Measurements from ENCODE around the gene RGS14. TPM values are rescaled to one million over a fixed set of nuclear protein-coding genes. Genes with fewer than 3 reads are reported as not detected.

The RGS14 gene
- total and polyA plus RNA-seq, 2 donors (not counting 3 experiments of a cell fraction or from before 2014, with no cell fraction given): 4.3 to 7.3 TPM

DNA sequence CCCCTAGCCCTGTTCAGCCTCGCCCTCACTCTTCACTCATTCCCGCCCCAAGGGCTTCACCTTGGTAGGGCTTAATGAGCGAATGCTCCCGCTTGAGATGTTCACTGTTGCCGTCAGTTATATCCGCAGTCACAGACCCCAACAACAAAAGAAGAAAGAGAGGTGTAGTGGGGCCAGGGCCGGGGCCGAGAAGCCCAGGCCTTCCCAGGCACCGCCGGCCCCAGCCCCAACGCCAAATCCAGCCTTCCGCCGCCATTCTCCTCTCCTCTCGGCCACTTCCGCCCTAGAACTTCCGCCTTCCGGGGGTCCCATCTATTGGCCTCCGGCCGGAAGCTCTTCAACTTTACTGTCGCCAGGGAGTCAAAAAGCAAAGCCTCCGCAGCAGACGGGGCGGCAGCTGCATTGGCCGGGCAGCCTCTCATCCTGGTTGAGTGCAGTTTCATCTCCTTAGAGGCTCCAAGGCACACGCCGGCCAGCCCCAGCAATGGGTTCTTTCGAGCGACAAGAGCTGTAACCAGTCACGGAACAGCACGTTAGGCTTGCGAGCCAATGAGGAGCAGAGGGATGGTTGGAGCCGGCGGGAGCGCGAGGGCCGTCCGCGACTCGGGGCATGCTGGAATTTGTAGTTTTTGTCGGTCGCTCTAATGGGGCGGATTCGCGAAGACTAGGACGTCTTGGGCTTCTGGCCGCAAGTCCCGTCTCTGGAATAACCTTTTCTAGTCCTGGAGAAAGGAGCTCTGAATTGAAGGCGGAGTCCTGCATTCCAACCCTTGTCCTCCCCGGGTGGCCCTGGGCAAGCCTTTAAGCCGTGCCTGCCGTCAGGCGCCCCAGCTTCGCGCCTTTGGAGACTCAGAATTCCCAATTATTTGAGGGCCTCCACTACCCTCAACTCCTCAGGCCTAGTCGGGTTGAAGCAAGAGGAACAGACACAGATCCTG lies 6.1 kb upstream of the RGS14 start, which contains the start of gene LMAN2:
LMAN2 (minus strand) TSS at position 277 of the 938 bp plus-strand sequence; CDS start at position 256, 21 bp downstream.
- H3K4me3 ChIP-seq (replicated peaks in 1 of 3; ENCODE audit: insufficient read depth in 1 of 3, low read depth in 1 of 3, low read length in 3 of 3): peak within 1 kb of the TSS; percentile 29 to 95 (median 61)
- dilution Hi-C loops (cut with MboI; ENCODE audit: extremely low pct_ligation_motif_present, low sequenced_read_pairs) (no loop called here), intact Hi-C loops (cut with micrococcal nuclease) (loop anchor here (1.0 to 2.0 kb wide), 4 partner anchors 19 to 39 kb away; no protein-coding TSS in a partner anchor)
- H3K9ac ChIP-seq (replicated peaks; ENCODE audit: extremely low read depth, insufficient read depth, low read length): peak within 1 kb of the TSS; percentile 89
- H4K20me1 ChIP-seq (replicated peaks; ENCODE audit: control insufficient read depth, extremely low read depth, insufficient read depth, low read length): no peaks in the 10 kb centered on the region
- ChIA-PET POLR2A (interaction anchor here (0.8 to 2.1 kb wide), 3 partner anchors 10 to 41 kb away, joined by 3 to 6 read pairs (median 4); no protein-coding TSS in a partner anchor), CTCF (interaction anchor here (0.8 to 3.3 kb wide), 10 partner anchors 10 to 240 kb away, joined by 3 to 16 read pairs (median 6); no protein-coding TSS in a partner anchor)
- BruUV-seq (replicated peaks): no TSS peak
- peak within 1 kb of the TSS; percentile 77 for H3K27ac ChIP-seq (ENCODE audit: insufficient read depth, low read depth, low read length)
- H3K9me3 ChIP-seq (replicated peaks; ENCODE audit: control insufficient read depth, insufficient read depth, low read length): no peaks in the 10 kb centered on the region
- FAIRE-seq (peak; percentile 99), DNase-seq (ENCODE audit: low read depth, low spot score) (peak; percentile 97)
- H3K36me3 ChIP-seq (ENCODE audit: control insufficient read depth in 2 of 2, extremely low read depth in 1 of 2, insufficient read depth in 2 of 2, low read length in 2 of 2): peaks cover 2% of the 10 kb centered on the region in 2 experiments
- H2AFZ ChIP-seq (ENCODE audit: low read depth, low read length): peak within 1 kb of the TSS; percentile 91
- peak within 1 kb of the TSS; percentile 85 for H3K4me2 ChIP-seq (ENCODE audit: insufficient read depth, low read length)
- TF ChIP-seq, protein P1, sequence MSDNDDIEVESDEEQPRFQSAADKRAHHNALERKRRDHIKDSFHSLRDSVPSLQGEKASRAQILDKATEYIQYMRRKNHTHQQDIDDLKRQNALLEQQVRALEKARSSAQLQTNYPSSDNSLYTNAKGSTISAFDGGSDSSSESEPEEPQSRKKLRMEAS (IDR thresholded peaks at IDR 0.05; ENCODE audit: insufficient read depth, insufficient read length): peak; percentile 20
- TF ChIP-seq MYC (IDR thresholded peaks at IDR 0.05; ENCODE audit: low read depth, low read length) (no peak), EZH2 (IDR thresholded peaks at IDR 0.05; ENCODE audit: borderline replicate concordance, low read depth, low read length, severe bottlenecking) (no peak), POLR2A (IDR thresholded peaks at IDR 0.05; ENCODE audit: low read depth, low read length) (peak; percentile 77), POLR2AphosphoS5 (IDR thresholded peaks at IDR 0.05; ENCODE audit: insufficient read depth, low read depth, low read length) (peak; percentile 76)
- peaks cover 21% of the 10 kb centered on the region for H3K4me1 ChIP-seq (ENCODE audit: control insufficient read depth, extremely low read depth, insufficient read depth, low read length)
- H3K27me3 ChIP-seq (ENCODE audit: control insufficient read depth in 2 of 2, insufficient read depth in 2 of 2, low read length in 2 of 2): no peaks in the 10 kb centered on the region
- H3K79me2 ChIP-seq (ENCODE audit: control insufficient read depth, insufficient read depth, low read length): peaks cover 40% of the 10 kb centered on the region
- H3K9me1 ChIP-seq (replicated peaks; ENCODE audit: control insufficient read depth, extremely low read depth, insufficient read depth, low read length): no peaks in the 10 kb centered on the region

DNA sequence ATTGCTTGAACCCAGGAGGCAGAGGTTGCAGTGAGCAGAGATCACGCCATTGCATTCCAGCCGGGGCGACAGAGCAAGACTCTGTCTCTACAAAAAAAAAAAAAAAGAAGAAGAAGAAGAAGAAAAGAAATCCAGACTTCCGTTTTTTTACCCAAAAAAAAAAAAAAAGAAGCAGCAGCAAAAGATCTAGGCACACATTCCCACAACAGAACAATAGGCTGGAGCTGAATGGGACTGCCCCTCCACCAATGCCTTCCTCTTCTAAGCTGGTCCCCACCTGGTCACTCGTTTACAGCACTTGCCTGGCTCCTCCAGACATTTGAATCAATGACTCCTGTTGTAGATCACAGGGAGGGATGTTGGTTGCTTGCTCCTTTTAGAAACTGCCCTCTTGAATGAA lies 4.6 kb upstream of the RGS14 start:
- H3K4me3 ChIP-seq (replicated peaks in 1 of 3; ENCODE audit: insufficient read depth in 1 of 3, low read depth in 1 of 3, low read length in 3 of 3): no peak overlapping the region
- no peak overlapping the region for H3K4me2 ChIP-seq (ENCODE audit: insufficient read depth, low read length)
- no peak overlapping the region for H3K9ac ChIP-seq (replicated peaks; ENCODE audit: extremely low read depth, insufficient read depth, low read length)
- intact Hi-C loops (cut with micrococcal nuclease): no loop called here
- no peak overlapping the region for H2AFZ ChIP-seq (ENCODE audit: low read depth, low read length)
- no peaks in the 10 kb centered on the region for H3K36me3 ChIP-seq (ENCODE audit: control insufficient read depth in 2 of 2, extremely low read depth in 1 of 2, insufficient read depth in 2 of 2, low read length in 2 of 2)
- no peaks in the 10 kb centered on the region for H3K9me3 ChIP-seq (replicated peaks; ENCODE audit: control insufficient read depth, insufficient read depth, low read length)
- dilution Hi-C loops (cut with MboI; ENCODE audit: extremely low pct_ligation_motif_present, low sequenced_read_pairs): no loop called here
- BruUV-seq (replicated peaks): no TSS peak
- no peaks in the 10 kb centered on the region for H3K9me1 ChIP-seq (replicated peaks; ENCODE audit: control insufficient read depth, extremely low read depth, insufficient read depth, low read length)
- peaks cover 30% of the 10 kb centered on the region for H3K4me1 ChIP-seq (ENCODE audit: control insufficient read depth, extremely low read depth, insufficient read depth, low read length)
- no peaks in the 10 kb centered on the region for H4K20me1 ChIP-seq (replicated peaks; ENCODE audit: control insufficient read depth, extremely low read depth, insufficient read depth, low read length)
- FAIRE-seq: no peak
- DNase-seq (ENCODE audit: low read depth, low spot score): no peak
- POLR2A ChIA-PET: no interaction called here
- H3K27ac ChIP-seq (ENCODE audit: insufficient read depth, low read depth, low read length): no peak overlapping the region
- CTCF ChIA-PET: interaction anchor here (1.3 to 6.3 kb wide), 3 partner anchors 17 to 239 kb away, joined by 3 to 31 read pairs (median 10); no protein-coding TSS in a partner anchor
- peaks cover 30% of the 10 kb centered on the region for H3K79me2 ChIP-seq (ENCODE audit: control insufficient read depth, insufficient read depth, low read length)
- H3K27me3 ChIP-seq (ENCODE audit: control insufficient read depth in 2 of 2, insufficient read depth in 2 of 2, low read length in 2 of 2): no peaks in the 10 kb centered on the region
- TF ChIP-seq, protein P2, sequence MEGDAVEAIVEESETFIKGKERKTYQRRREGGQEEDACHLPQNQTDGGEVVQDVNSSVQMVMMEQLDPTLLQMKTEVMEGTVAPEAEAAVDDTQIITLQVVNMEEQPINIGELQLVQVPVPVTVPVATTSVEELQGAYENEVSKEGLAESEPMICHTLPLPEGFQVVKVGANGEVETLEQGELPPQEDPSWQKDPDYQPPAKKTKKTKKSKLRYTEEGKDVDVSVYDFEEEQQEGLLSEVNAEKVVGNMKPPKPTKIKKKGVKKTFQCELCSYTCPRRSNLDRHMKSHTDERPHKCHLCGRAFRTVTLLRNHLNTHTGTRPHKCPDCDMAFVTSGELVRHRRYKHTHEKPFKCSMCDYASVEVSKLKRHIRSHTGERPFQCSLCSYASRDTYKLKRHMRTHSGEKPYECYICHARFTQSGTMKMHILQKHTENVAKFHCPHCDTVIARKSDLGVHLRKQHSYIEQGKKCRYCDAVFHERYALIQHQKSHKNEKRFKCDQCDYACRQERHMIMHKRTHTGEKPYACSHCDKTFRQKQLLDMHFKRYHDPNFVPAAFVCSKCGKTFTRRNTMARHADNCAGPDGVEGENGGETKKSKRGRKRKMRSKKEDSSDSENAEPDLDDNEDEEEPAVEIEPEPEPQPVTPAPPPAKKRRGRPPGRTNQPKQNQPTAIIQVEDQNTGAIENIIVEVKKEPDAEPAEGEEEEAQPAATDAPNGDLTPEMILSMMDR (IDR thresholded peaks at IDR 0.05; ENCODE audit: extremely low read depth in 1 of 2, insufficient read depth in 1 of 2, low read depth in 1 of 2, low read length in 2 of 2): no peak
- TF ChIP-seq MYC (IDR thresholded peaks at IDR 0.05; ENCODE audit: low read depth, low read length) (no peak), FOS (IDR thresholded peaks at IDR 0.05; ENCODE audit: borderline replicate concordance, insufficient read depth, low read length) (no peak)
